Activated CD4-positive, alpha-beta T cell treated with anti-CD3 and anti-CD28 coated beads, Interleukin-2, Interleukin-4, amounts not matched to agents 100 ng/mL and 50 ng/mL, durations not matched to agents 16 hours and 8 hours (primary cell): ENCODE results near the gene MKRN1.
"Not testable (repeated sequence)": the region's sequence is repeated elsewhere in the genome, so short reads cannot be mapped to it uniquely, and the experiment has no call there.

Source experiments
- DNase-seq: peaks from one replicate; pipeline ENCODE4 v3.0.0-alpha.2; 2020; ENCODE audit warnings: low spot score

MKRN1 gene

GRCh38 chr7:140435252-140435895 is 43.9 kb downstream of the MKRN1 start:
- no peak for DNase-seq

GRCh38 chr7:140433396-140433795 is 45.9 kb downstream of the MKRN1 start:
- DNase-seq: no peak

- DNase-seq: no peak
Observed at GRCh38 chr7:140426130-140426529, 53.2 kb downstream of the MKRN1 start.

- no peak for DNase-seq
Observed at GRCh38 chr7:140425718-140426117, 53.6 kb downstream of the MKRN1 start.

GRCh38 chr7:140423501-140423900 is 55.8 kb downstream of the MKRN1 start:
- DNase-seq: no peak

- DNase-seq: no peak
Observed at GRCh38 chr7:140421521-140421920, 57.8 kb downstream of the MKRN1 start.

GRCh38 chr7:140418653-140419052 is 60.7 kb downstream of the MKRN1 start:
- DNase-seq: no peak

GRCh38 chr7:140418156-140418472 is 61.2 kb downstream of the MKRN1 start:
- not testable (repeated sequence) for DNase-seq

- DNase-seq: no peak
Observed at GRCh38 chr7:140417456-140418155, 61.7 kb downstream of the MKRN1 start.

GRCh38 chr7:140416560-140416959 is 62.7 kb downstream of the MKRN1 start:
- DNase-seq: no peak

GRCh38 chr7:140415816-140416215 is 63.5 kb downstream of the MKRN1 start:
- not testable (repeated sequence) for DNase-seq

- no peak for DNase-seq
Observed at GRCh38 chr7:140415361-140415760, 63.9 kb downstream of the MKRN1 start.

- DNase-seq: no peak
Observed at GRCh38 chr7:140404565-140405065, 74.7 kb downstream of the MKRN1 start.

- peak; percentile 38 for DNase-seq
Observed at GRCh38 chr7:140403878-140404564, 75.3 kb downstream of the MKRN1 start, which contains the start of gene RAB19. TSS of gene RAB19 (plus strand) at chr7:140404058. CDS start at chr7:140407647, 3,589 bp downstream.
